DMS79 (cell line): ENCODE results near the gene RLN1.
"Not testable (repeated sequence)": the region's sequence is repeated elsewhere in the genome, so short reads cannot be mapped to it uniquely, and the experiment has no call there.

Source experiments
- DNase-seq: peaks from one replicate; lab custom pipeline; 2025; lab: John Stamatoyannopoulos, UW

The RLN1 gene

GRCh38 chr9:5321601-5322000 is 18.1 kb downstream of the RLN1 start:
- not testable (repeated sequence) for DNase-seq

DNA sequence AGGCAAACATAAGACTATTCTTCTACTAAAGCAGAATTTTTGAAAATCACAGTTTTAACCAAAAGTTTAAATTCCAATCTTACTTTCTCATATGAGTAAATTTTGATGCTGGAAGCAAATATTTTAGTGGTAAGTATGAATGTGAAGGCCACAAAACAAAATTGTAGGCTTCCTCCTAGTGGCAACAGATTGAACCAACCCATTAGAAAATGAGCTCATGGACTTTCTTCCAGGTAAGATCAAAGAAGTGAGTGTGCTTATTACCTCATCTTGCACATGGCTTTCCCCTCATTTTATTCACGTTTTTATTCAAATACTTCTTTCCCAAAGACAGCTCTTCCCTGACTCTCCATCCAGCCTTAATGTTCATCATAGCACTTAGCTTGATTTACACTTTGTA is 18.6 kb downstream of the RLN1 start:
- DNase-seq, result no peak

DNA sequence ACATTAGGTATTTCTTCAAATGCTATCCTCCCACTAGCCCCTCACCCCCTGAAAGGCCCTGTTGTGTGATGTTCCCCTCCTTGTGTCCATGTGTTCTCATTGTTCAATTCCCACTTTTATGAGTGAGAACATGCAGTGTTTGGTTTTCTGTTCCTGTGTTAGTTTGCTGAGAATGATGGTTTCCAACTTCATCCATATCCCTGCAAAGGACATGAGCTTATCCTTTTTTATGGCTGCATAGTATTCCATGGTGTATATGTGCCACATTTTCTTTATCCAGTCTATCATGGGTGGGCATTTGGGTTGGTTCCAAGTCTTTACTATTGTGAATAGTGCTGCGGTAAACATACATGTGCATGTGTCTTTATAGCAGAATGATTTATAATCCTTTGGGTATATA is 23.3 kb downstream of the RLN1 start:
- DNase-seq, result not testable (repeated sequence)

- DNase-seq, result no peak
Measured at GRCh38 chr9:5315187-5315923, 24.3 kb downstream of the RLN1 start.

GRCh38 chr9:5310851-5311250 is 28.8 kb downstream of the RLN1 start:
- DNase-seq, result no peak

DNA sequence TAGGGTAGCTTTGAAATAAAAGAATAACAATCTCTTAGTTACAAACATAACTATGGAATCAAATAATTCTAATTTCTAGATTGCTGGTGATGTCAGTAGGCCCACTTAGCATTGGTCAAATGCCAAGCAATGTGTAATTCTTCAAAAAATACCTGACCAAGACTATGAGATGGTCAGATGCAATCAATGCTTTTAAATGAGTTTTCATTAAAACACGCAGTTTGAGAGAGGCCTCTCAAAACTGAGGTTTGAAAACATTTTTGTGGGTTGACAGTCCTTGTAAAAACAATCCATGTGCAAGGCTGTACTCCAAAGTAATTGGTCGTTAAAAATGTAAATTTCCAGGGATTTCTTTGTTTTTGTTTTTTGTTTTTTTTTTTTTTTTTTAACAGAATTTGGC is 33.9 kb downstream of the RLN1 start:
- no peak for DNase-seq

GRCh38 chr9:5303840-5304795 is 35.6 kb downstream of the RLN1 start, which contains the start of gene RLN2:
RLN2 (minus strand) TSS chr9:5304716; CDS start chr9:5304580, 136 bp downstream.
- DNase-seq, result not testable (repeated sequence)

GRCh38 chr9:5301544-5301943 is 38.1 kb downstream of the RLN1 start:
- no peak for DNase-seq

DNA sequence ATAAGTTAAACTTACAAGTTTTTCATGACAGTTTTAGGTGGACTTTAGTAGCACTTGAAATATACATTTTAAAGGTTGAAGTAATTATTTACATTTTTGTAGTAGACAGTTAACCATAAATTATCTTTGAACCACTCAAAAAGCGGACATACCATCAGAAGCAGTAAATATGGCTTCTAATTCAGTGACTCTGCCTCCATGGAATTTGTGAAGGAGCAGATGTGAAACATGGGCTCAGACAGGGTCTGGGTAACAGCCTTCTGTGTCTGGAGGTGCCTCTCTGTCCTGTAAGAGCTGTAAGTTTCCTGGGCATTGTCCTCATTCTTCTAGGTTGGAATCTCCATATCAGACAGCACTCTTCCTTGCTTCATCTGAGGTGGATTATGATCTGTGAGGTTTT is 47.5 kb downstream of the RLN1 start:
- no peak for DNase-seq

- DNase-seq, result no peak
Measured at GRCh38 chr9:5288591-5288990, 51.1 kb downstream of the RLN1 start.

- no peak for DNase-seq
Measured at GRCh38 chr9:5286262-5286661, 53.4 kb downstream of the RLN1 start.
